NCI-H446 (cell line): ENCODE results near the gene CFHR1.

Experiments used
- DNase-seq, 2 experiments: peaks; one replicate each; lab custom pipeline; 2025; lab: John Stamatoyannopoulos, UW

Gene CFHR1

DNA sequence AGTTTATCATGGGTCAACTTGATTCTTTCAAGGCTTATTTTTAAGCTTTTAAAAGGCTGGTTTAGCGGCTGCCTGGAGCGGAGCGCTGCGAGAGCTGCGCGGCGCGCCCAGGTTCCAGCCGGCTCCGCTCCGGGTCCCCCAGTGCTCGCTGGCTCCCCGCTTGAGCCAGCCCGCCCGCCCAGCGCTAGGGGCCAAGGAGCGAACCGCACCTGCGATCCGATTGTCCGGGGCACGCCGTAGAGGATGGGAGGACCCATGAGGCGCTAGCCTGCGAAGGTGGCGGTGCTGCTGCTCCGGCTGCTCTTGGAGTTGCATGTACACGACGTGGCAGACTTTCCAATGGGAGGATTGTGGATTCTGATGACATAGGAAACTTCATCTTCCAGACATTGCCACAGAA is 58.4 kb downstream of the CFHR1 start:
- no peak for DNase-seq
